SK-N-MC (cell line): ENCODE data around the gene MKRN1.

Experiments
- EZH2 ChIP-seq: fragments of 200-600 bp; sonication (generic); IDR thresholded peaks from one replicate; pipeline ENCODE4 v1.6.1; 2017; ENCODE audit warnings: antibody characterized with exemption
- POLR2AphosphoS5 ChIP-seq: IDR thresholded peaks from 2 replicates; pipeline ENCODE4 v1.6.1; 2012; ENCODE audit warnings: mild to moderate bottlenecking, low read depth, low read length, borderline replicate concordance

- TF ChIP-seq POLR2AphosphoS5 (no peak), EZH2 (no peak)
These were observed 32.8 kb downstream of the MKRN1 start for GRCh38 chr7:140446467-140446866.
